SIG-M5 (cell line): Measurements from ENCODE around the gene KEL.

ENCODE experiments used
- DNase-seq: peaks from one replicate; lab custom pipeline; 2025; lab: John Stamatoyannopoulos, UW

The KEL gene

GRCh38 chr7:142898377-142899170, 63.6 kb downstream of the KEL start:
- no peak for DNase-seq

GRCh38 chr7:142897691-142898090, 64.5 kb downstream of the KEL start:
- no peak for DNase-seq

GRCh38 chr7:142896741-142897379, 65.3 kb downstream of the KEL start:
- DNase-seq, result no peak

GRCh38 chr7:142896151-142896550, 66.0 kb downstream of the KEL start:
- no peak for DNase-seq

- DNase-seq, result no peak
Observed at GRCh38 chr7:142894985-142895593, 67.1 kb downstream of the KEL start.

- no peak for DNase-seq
Observed at GRCh38 chr7:142894112-142894984, 67.8 kb downstream of the KEL start.

GRCh38 chr7:142892951-142893350, 69.2 kb downstream of the KEL start:
- DNase-seq, result no peak

GRCh38 chr7:142891490-142892082, 70.6 kb downstream of the KEL start:
- DNase-seq, result no peak
